Stimulated activated CD4-positive, alpha-beta T cell treated with anti-CD3 and anti-CD28 coated beads, Interleukin-4, amount 100 ng/mL, for 48 hours (primary cell): Measurements from ENCODE around the gene LMF1.
"Not testable (repeated sequence)": the region's sequence is repeated elsewhere in the genome, so short reads cannot be mapped to it uniquely, and the experiment has no call there.

Experiments used
- DNase-seq, 2 donors: peaks; one replicate each; pipeline ENCODE4 v3.0.0-alpha.2; 2020; ENCODE audit warnings: low read depth in 2 of 2

The LMF1 gene

DNA sequence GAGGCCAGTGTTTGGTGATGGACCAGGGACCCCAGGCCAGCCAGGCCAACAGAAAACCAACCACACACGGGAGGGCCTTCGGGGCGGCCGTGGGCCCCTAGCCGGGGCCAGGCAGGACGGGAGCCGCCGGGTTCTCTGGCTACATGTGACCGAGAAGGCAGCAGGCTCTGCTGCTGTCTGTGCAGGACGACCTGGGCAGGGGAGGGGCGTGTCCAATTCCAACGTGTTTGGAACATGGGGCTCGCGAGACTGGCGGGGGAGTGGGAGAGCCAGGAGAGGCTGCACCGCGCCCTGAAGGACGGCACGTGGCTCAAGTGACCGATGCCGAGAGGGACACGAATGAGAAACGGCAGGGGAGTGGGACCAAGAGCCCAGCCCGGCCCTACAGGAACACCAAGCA is 75.4 kb downstream of the LMF1 start:
- DNase-seq: no peak

DNA sequence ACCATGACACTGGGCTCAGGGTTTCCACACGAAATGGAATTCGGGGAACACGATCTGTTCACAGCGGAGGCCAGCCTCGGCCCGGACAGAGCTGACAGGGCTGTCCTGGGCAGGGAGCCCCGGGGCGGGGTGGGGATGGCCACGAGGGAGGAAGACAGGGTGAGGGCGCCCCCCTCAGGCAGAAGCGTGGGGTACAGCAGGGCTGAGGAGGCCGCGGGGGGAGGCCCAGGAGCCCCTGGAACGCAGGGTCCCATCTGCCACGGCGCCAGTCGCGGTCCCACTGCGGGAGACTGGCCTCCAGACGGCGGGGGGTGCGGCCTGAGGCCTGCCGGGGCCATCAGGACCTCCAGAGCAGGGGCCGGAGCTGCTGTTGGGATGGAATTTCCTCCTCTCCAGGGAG is 75.9 kb downstream of the LMF1 start:
- no peak for DNase-seq

- no peak for DNase-seq
Observed at GRCh38 chr16:894136-894535, 76.6 kb downstream of the LMF1 start.

- no peak for DNase-seq
Observed at GRCh38 chr16:893360-893759, 77.4 kb downstream of the LMF1 start.

GRCh38 chr16:892536-893255 is 78.1 kb downstream of the LMF1 start:
- no peak for DNase-seq

DNA sequence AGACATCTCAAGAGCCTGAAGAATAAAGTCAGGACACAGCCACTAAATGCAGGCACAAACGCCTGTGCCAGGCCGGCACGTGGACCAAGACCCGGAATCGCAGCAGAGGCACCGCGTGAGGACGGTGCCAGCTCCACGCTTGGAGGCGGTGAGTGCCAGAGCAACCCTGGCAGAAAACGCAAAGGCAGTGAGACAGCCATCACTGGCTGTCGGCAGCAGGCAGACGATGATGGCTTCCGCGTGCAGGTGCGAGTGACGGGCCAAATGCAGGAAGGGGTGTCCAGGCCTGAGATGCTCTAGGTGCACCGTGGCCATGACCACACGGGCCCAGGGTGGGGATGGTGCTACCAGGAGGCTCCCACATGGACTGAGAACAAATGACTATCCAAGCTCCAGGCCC is 78.8 kb downstream of the LMF1 start:
- no peak for DNase-seq

- DNase-seq: no peak
Observed at GRCh38 chr16:891353-891740, 79.4 kb downstream of the LMF1 start.

DNA sequence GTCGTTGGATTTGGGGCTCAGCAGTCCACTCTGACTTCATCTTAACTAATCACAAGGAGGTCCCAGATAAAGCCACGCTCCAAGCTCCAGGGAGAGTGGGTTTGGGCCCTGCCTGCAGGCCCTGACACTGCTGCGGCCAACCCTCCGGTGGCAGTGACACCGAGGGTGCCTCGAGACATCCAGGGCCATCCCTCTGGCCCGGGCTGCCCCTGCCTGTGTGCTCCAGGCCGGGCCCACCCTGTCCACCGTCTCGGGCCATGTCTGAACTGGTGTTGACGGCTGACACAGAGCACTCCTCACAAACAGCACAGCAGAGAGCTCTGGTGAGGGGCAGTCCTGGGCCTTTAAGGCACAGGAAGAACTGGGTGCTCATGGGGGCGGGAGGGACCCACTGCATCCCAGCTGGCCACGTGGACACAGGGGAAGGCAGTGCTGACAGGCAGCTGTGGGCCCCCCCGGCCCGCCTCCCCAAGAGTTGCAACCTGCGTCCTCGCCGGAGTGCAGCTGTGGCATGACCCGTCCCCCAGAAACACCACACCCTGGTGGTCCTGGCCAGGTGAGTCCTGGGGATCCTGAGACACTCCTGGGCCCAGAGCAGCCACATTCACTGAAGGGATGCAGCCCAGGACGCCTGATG is 80.0 kb downstream of the LMF1 start:
- DNase-seq: no peak

- DNase-seq: no peak
Observed at GRCh38 chr16:890217-890616, 80.6 kb downstream of the LMF1 start.

- DNase-seq: no peak
Observed at GRCh38 chr16:889586-889985, 81.2 kb downstream of the LMF1 start.

- DNase-seq: no peak
Observed at GRCh38 chr16:888901-889570, 81.7 kb downstream of the LMF1 start.

- DNase-seq: not testable (repeated sequence)
Observed at GRCh38 chr16:888456-888855, 82.3 kb downstream of the LMF1 start.

DNA sequence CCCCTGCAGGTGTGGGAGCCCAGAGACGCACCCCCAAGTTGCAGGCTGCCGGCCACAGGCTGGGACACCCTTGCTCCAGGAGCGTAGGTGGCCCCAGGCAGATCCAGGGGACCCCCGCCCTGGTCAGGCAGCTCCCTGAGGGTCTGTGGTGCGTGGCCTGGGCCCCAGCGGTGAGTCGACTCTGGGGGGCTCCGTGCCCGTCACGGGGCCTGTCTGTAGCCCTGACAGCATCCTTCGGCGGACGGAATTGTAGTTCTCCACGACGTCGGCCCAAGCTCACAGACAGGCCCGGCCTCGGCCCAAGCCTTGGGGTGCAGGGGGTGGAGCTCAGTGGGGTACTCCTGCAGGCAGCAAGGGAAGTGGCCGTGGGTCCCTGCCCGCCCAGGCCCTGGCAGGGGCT is 82.9 kb downstream of the LMF1 start:
- DNase-seq: no peak

DNA sequence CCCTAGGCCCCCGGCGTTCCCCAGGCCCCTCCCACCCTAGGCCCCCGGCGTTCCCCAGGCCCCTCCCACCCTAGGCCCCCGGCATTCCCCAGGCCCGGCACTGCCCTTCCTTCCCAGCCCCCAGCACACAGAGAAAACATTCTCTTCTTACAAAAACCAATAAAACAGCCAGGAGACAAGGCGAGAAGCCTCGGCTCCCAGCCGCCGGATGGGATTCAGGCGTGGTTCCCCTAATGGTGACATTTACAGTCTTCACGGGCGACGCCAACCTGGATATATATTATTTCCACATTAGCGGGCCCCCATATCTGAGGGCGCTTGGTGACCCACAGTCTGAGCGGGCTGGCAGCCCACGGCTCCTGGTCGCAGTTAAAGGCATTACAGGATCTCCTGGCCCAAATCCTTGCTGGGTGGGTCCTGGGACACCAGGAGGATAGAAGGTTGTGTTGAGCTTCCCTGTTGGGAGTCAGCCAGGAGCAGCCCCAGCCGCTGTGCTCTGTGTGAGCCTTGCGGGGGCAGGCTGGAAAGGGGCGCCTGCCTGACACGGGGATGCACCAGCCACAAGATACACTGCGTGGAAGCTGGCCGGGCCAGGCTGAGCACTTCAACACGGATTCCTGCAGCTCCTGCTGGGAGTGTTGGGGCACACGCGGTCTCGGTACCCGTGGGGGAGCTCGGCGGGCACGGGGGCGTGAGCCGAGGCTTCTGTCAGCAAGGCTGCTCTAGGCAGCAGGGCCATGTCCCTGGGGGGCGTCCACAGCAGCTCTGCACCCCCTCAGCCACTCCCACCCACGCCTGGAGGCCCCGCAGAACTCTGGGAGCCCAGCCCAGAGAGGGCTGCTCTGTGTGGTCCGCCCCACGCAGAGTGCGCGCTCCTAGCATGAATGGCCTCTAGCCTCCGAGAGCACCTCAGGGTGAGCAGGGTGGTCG is 83.7 kb downstream of the LMF1 start:
- DNase-seq: no peak

DNA sequence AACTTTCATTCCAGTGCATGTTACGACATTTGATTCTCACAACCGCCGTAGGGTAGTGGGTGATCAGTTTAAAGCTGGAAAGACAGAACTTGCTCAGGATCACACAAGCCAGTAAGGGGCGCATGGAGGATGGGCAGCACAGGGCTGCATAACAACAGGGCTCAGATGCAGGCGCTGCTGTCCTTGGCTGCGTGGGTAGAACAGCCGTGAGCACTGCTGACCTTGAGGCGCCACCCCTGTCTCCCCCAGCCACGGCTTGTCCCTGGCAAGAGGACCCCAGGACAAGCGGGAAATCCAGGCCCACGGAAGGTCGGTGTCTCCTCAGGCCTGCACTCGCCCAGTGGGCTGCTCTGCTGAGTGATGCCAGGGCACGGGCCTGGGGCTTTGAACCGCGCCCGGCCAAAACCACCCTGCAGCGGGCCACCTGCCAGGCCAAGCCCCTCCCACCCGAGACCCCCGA is 84.7 kb downstream of the LMF1 start:
- no peak for DNase-seq

DNA sequence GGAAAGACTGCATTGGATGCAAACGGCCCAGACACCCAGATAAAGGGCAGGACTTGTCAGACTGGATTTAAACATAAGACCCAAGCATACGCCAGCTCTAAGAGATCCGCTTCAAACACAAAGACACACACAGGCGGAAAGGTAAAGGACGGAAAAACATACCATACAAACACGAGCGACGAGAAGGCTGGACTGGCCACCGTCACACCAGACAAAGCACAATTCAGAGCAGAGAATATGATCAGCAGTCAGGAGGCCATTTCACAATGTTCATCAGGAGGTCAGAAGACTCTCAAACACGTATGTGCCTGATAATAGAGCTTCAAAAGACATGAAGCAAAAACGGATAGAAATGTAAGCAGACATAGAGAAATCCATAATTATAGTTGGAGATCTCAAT is 85.4 kb downstream of the LMF1 start:
- DNase-seq: no peak

DNA sequence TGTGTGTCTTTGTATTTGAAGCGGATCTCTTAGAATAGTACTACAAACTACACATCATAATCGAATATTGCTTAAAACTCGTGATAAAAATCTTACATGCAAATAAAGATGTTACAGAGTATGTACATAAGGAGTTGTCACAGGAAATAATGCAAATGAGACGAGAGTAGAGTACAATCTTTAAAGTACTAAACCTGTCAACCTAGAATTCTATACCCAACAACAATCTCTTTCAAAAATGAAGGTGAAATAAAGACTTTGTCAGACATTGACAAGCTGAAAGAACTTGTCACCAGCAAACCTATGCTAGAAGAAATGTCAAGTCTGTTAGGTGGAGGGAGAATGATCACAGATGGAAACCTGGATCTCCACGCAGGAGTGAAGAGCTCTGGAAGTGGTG is 86.6 kb downstream of the LMF1 start:
- no peak for DNase-seq

DNA sequence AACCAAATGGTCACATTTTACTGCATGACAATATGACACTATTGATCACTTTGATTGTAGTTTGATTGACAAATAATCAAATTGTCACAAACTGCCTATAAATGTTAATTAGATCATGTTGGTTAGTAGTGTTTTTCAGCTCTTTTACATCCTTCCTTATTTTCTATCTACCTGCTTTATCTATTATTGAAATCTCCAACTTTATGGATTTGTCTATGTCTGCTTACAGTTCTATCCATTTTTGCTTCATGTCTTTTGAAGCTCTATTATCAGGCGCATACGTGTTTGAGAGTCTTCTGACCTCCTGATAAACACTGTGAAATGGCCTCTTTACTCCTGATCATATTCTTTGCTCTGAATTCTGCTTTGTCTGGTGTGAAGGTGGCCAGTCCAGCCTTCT is 87.0 kb downstream of the LMF1 start:
- DNase-seq: no peak

- no peak for DNase-seq
Observed at GRCh38 chr16:883340-883739, 87.4 kb downstream of the LMF1 start.

- not testable (repeated sequence) for DNase-seq
Observed at GRCh38 chr16:882671-883070, 88.1 kb downstream of the LMF1 start.

- DNase-seq: no peak
Observed at GRCh38 chr16:882256-882655, 88.5 kb downstream of the LMF1 start.
